ENCODE results near the gene MKRN1.
"Not testable (repeated sequence)": the region's sequence is repeated elsewhere in the genome, so short reads cannot be mapped to it uniquely, and the experiment has no call there.

DNA sequence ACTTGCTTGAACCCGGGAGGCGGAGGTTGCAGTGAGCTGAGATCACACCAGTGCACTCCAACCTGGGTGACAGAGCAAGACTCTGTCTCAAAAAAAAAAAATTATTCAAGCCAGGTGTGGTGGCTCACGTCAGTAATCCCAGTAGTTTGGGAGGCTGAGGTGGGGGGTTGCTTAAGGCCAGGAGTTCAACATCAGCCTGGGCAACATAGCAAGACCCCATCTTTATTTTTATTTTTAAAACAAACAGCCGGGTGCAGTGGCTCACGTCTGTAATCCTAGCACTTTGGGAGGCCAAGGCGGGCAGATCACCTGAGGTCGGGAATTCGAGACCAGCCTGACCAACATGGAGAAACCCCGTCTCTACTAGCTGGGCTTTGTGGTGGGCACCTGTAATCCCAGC, 63.5 kb downstream of the MKRN1 start:
- not testable (repeated sequence) for TF ChIP-seq EZH2 (IDR thresholded peaks at IDR 0.05; ENCODE audit: borderline replicate concordance, low read length)
- TF ChIP-seq, protein P1, sequence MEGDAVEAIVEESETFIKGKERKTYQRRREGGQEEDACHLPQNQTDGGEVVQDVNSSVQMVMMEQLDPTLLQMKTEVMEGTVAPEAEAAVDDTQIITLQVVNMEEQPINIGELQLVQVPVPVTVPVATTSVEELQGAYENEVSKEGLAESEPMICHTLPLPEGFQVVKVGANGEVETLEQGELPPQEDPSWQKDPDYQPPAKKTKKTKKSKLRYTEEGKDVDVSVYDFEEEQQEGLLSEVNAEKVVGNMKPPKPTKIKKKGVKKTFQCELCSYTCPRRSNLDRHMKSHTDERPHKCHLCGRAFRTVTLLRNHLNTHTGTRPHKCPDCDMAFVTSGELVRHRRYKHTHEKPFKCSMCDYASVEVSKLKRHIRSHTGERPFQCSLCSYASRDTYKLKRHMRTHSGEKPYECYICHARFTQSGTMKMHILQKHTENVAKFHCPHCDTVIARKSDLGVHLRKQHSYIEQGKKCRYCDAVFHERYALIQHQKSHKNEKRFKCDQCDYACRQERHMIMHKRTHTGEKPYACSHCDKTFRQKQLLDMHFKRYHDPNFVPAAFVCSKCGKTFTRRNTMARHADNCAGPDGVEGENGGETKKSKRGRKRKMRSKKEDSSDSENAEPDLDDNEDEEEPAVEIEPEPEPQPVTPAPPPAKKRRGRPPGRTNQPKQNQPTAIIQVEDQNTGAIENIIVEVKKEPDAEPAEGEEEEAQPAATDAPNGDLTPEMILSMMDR (IDR thresholded peaks at IDR 0.05; ENCODE audit: low read length): not testable (repeated sequence)

Data from OCI-LY1 (cell line).